Osteoblast (primary cell): ENCODE data around the gene DAB2IP. TPM values are rescaled to one million over a fixed set of nuclear protein-coding genes. Genes with fewer than 3 reads are reported as not detected.

Experiments
- DNase-seq: peaks from one replicate; pipeline ENCODE4 v3.0.0; 2011; ENCODE audit warnings: low spot score, mixed read lengths; ENCODE audit not compliant: insufficient read length; ENCODE audit errors: missing footprints
- H2AFZ ChIP-seq: 2 replicates; pipeline ENCODE4 v1.6.0; 2011; ENCODE audit warnings: mild to moderate bottlenecking, low read length
- H3K27ac ChIP-seq: 2 replicates; pipeline ENCODE4 v1.5.1; 2011; ENCODE audit warnings: mild to moderate bottlenecking, low read depth, low read length, moderate library complexity
- H3K27me3 ChIP-seq: 2 replicates; pipeline ENCODE4 v1.6.0; 2012; ENCODE audit warnings: mild to moderate bottlenecking, control low read depth, inconsistent platforms, low read length, moderate library complexity; ENCODE audit not compliant: insufficient read depth
- H3K36me3 ChIP-seq: 2 replicates; pipeline ENCODE4 v1.5.1; 2011; ENCODE audit warnings: mild to moderate bottlenecking, low read length, control low read depth, moderate library complexity; ENCODE audit not compliant: insufficient read depth
- H3K4me1 ChIP-seq: 2 replicates; pipeline ENCODE4 v1.5.1; 2011; ENCODE audit warnings: mild to moderate bottlenecking, low read length, control low read depth, moderate library complexity; ENCODE audit not compliant: insufficient read depth
- H3K4me2 ChIP-seq: 2 replicates; pipeline ENCODE4 v1.6.0; 2011; ENCODE audit warnings: mild to moderate bottlenecking, low read length; ENCODE audit not compliant: insufficient read depth
- H3K4me3 ChIP-seq: fragments of 200-600 bp; sonication (generic); 3 replicates; pipeline ENCODE4 v1.5.1; 2012; ENCODE audit warnings: mild to moderate bottlenecking, low read length, inconsistent platforms; ENCODE audit not compliant: insufficient read depth
- H3K79me2 ChIP-seq: 2 replicates; pipeline ENCODE4 v1.6.0; 2012; ENCODE audit warnings: mild to moderate bottlenecking, low read length, control low read depth, inconsistent platforms; ENCODE audit not compliant: insufficient read depth
- H3K9me3 ChIP-seq: 2 replicates; pipeline ENCODE4 v1.5.1; 2011; ENCODE audit warnings: low read depth, low read length, control low read depth
- H4K20me1 ChIP-seq: 2 replicates; pipeline ENCODE4 v1.6.0; 2012; ENCODE audit warnings: mild to moderate bottlenecking, low read length, control low read depth; ENCODE audit not compliant: insufficient read depth
- CTCF ChIP-seq: IDR thresholded peaks from 2 replicates; pipeline ENCODE4 v1.5.1; 2011; ENCODE audit warnings: mild to moderate bottlenecking, low read depth, low read length, moderate library complexity; ENCODE audit errors: extremely low read depth
- total RNA-seq: library from RNA; depleted of rRNA; stranded (reverse); fragments of >200 nt; gene quantifications from 2 replicates; pipeline ENCODE4 v1.2.3, GENCODE V29; 2012

The DAB2IP gene
- total RNA-seq, 1 donor = 60.8 TPM

DNA sequence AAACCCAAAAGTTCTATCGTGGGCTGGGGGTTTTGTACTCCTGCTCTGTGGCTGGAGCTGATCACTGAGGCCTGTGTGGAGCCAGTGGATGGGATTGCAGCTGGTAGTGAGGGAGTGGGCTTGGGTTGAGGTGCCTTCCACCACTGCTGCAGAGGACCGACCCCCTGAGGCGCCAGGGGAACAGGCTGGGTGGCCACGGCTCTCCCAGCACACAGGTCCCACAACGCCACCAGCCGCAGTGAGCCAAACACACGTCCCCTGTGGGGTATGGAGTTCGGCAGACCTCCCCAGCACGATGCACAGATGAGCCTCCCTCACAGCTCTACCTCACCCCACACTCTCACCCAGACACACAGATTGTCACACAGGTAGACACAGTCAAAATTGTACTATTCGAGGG lies 109.1 kb downstream of the DAB2IP start:
- no peak overlapping the region for H3K4me2 ChIP-seq
- peaks cover 12% of the 10 kb centered on the region for H3K36me3 ChIP-seq
- no peaks in the 10 kb centered on the region for H3K9me3 ChIP-seq
- no peak overlapping the region for H2AFZ ChIP-seq
- peaks cover 12% of the 10 kb centered on the region for H4K20me1 ChIP-seq
- peaks cover 10% of the 10 kb centered on the region for H3K79me2 ChIP-seq
- no peak for TF ChIP-seq CTCF
- H3K4me3 ChIP-seq = no peak overlapping the region
- no peak for DNase-seq
- H3K4me1 ChIP-seq = peaks cover 11% of the 10 kb centered on the region
- no peaks in the 10 kb centered on the region for H3K27me3 ChIP-seq
- no peak overlapping the region for H3K27ac ChIP-seq

DNA sequence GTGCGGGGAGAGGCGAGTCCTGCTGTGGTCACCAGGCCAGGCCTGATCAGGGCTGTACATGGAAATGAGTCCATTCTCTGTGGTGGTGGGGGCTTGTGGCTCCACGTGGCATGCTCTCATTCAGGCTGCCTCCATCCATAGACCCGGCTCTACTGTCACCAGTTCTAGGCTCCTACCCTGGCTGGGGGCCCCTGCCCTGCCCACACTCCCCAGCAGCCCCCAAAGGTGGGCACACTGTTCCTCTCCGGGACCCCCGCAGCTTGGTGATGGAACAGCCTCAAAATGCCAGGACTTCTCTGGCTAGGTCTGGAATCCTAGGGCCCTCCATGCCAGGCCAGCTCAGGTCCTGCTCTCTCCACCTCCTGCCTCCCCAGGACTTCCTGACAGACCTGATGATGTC lies 111.7 kb downstream of the DAB2IP start:
- H3K36me3 ChIP-seq = peaks cover 15% of the 10 kb centered on the region
- TF ChIP-seq CTCF = no peak
- no peak overlapping the region for H2AFZ ChIP-seq
- no peak overlapping the region for H3K4me3 ChIP-seq
- H3K79me2 ChIP-seq = no peaks in the 10 kb centered on the region
- H3K27ac ChIP-seq = no peak overlapping the region
- H3K27me3 ChIP-seq = no peaks in the 10 kb centered on the region
- no peak overlapping the region for H3K4me2 ChIP-seq
- DNase-seq = no peak
- H3K9me3 ChIP-seq = no peaks in the 10 kb centered on the region
- H3K4me1 ChIP-seq = peaks cover 26% of the 10 kb centered on the region
- H4K20me1 ChIP-seq = no peaks in the 10 kb centered on the region

- Histone ChIP-seq H3K27me3 (no peaks in the 10 kb centered on the region), H4K20me1 (no peaks in the 10 kb centered on the region), H3K27ac (no peak overlapping the region), H3K4me1 (peaks cover 26% of the 10 kb centered on the region), H3K4me3 (no peak overlapping the region), H3K9me3 (no peaks in the 10 kb centered on the region), H3K36me3 (peaks cover 15% of the 10 kb centered on the region), H3K79me2 (no peaks in the 10 kb centered on the region), H2AFZ (no peak overlapping the region), H3K4me2 (no peak overlapping the region)
- no peak for TF ChIP-seq CTCF
- DNase-seq = no peak
Observed at GRCh38 chr9:121763561-121764370, 112.3 kb downstream of the DAB2IP start.

- Histone ChIP-seq H3K4me3 (no peak overlapping the region), H4K20me1 (no peaks in the 10 kb centered on the region), H3K4me1 (peaks cover 26% of the 10 kb centered on the region), H3K4me2 (no peak overlapping the region), H3K27ac (no peak overlapping the region), H3K9me3 (no peaks in the 10 kb centered on the region), H3K79me2 (no peaks in the 10 kb centered on the region), H3K27me3 (no peaks in the 10 kb centered on the region), H3K36me3 (peaks cover 15% of the 10 kb centered on the region), H2AFZ (no peak overlapping the region)
- no peak for DNase-seq
- no peak for TF ChIP-seq CTCF
Observed at GRCh38 chr9:121764371-121764730, 112.9 kb downstream of the DAB2IP start.
